HG02852 (cell line): ENCODE measurements around the gene RPS4Y2.

ENCODE experiments used
- ATAC-seq: cut with Tn5 transposase; IDR thresholded peaks from one replicate; pipeline ENCODE4 v1.9.1; 2021; ENCODE audit warnings: mild to moderate bottlenecking, moderate library complexity; ENCODE audit not compliant: unreplicated experiment

RPS4Y2 gene

GRCh38 chrY:20755808-20756207 lies at the start of gene RPS4Y2:
Gene RPS4Y2, plus strand, starts transcription at chrY:20756108. Its CDS starts 56 bp downstream, at chrY:20756164.
- no peak for ATAC-seq

- ATAC-seq: no peak
Observed at GRCh38 chrY:20714391-20714790, 41.5 kb upstream of the RPS4Y2 start.

GRCh38 chrY:20726184-20726907 lies 29.6 kb upstream of the RPS4Y2 start:
- no peak for ATAC-seq

GRCh38 chrY:20735200-20735599 lies 20.7 kb upstream of the RPS4Y2 start:
- ATAC-seq: no peak

- ATAC-seq: no peak
Observed at GRCh38 chrY:20739806-20740205, 16.1 kb upstream of the RPS4Y2 start.

GRCh38 chrY:20740609-20741008 lies 15.3 kb upstream of the RPS4Y2 start:
- ATAC-seq: no peak

GRCh38 chrY:20745060-20745459 lies 10.8 kb upstream of the RPS4Y2 start:
- ATAC-seq: no peak

- no peak for ATAC-seq
Observed at GRCh38 chrY:20746919-20747318, 9.0 kb upstream of the RPS4Y2 start.

GRCh38 chrY:20763869-20764268 lies 8.0 kb downstream of the RPS4Y2 start:
- ATAC-seq: no peak

GRCh38 chrY:20765117-20765516 lies 9.2 kb downstream of the RPS4Y2 start:
- no peak for ATAC-seq

GRCh38 chrY:20770755-20771154 lies 14.8 kb downstream of the RPS4Y2 start:
- ATAC-seq: no peak

GRCh38 chrY:20776104-20776503 lies 20.2 kb downstream of the RPS4Y2 start:
- ATAC-seq: no peak

GRCh38 chrY:20780104-20780654 lies 24.3 kb downstream of the RPS4Y2 start:
- ATAC-seq: no peak

- no peak for ATAC-seq
Observed at GRCh38 chrY:20780776-20781175, 24.9 kb downstream of the RPS4Y2 start.

GRCh38 chrY:20781408-20781807 lies 25.5 kb downstream of the RPS4Y2 start:
- ATAC-seq: no peak

GRCh38 chrY:20784965-20785364 lies 29.1 kb downstream of the RPS4Y2 start:
- ATAC-seq: no peak

- ATAC-seq: no peak
Observed at GRCh38 chrY:20787076-20787475, 31.2 kb downstream of the RPS4Y2 start.

- no peak for ATAC-seq
Observed at GRCh38 chrY:20798351-20799049, 42.6 kb downstream of the RPS4Y2 start.

GRCh38 chrY:20802659-20803058 lies 46.8 kb downstream of the RPS4Y2 start:
- ATAC-seq: no peak

GRCh38 chrY:20806243-20806642 lies 50.3 kb downstream of the RPS4Y2 start:
- no peak for ATAC-seq

- ATAC-seq: no peak
Observed at GRCh38 chrY:20813459-20813858, 57.6 kb downstream of the RPS4Y2 start.

GRCh38 chrY:20814794-20815193 lies 58.9 kb downstream of the RPS4Y2 start:
- no peak for ATAC-seq
